ENCODE measurements around the gene CAPN14.
"Not testable (repeated sequence)": the region's sequence is repeated elsewhere in the genome, so short reads cannot be mapped to it uniquely, and the experiment has no call there.

Gene CAPN14

DNA sequence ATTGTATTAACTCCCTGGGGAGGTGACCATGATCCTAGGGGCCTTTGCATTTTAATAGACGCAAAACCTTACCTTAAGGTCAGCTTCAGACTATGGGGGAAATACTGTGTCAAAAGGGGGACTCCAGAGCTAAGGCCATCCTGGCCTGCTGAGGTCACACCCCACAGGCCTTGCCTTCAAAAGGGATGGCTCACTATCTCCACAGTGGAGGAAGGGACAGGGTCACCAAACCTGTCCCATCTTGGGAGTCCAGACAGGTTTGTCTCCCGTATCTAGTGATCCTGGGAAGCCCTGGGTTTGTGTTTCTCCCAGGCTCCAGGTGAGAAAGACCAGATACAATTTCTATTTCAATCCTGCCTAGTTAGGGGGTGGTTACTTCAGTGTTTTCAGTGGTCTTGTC is 24.9 kb downstream of the CAPN14 start:
- DNase-seq (ENCODE audit: low read depth, low spot score), result no peak
- CTCF ChIA-PET, result interaction anchor here (1.3 kb wide), 1 partner anchor 18 kb away, joined by 3 read pairs; no protein-coding TSS in a partner anchor
- TF ChIP-seq, protein P1, sequence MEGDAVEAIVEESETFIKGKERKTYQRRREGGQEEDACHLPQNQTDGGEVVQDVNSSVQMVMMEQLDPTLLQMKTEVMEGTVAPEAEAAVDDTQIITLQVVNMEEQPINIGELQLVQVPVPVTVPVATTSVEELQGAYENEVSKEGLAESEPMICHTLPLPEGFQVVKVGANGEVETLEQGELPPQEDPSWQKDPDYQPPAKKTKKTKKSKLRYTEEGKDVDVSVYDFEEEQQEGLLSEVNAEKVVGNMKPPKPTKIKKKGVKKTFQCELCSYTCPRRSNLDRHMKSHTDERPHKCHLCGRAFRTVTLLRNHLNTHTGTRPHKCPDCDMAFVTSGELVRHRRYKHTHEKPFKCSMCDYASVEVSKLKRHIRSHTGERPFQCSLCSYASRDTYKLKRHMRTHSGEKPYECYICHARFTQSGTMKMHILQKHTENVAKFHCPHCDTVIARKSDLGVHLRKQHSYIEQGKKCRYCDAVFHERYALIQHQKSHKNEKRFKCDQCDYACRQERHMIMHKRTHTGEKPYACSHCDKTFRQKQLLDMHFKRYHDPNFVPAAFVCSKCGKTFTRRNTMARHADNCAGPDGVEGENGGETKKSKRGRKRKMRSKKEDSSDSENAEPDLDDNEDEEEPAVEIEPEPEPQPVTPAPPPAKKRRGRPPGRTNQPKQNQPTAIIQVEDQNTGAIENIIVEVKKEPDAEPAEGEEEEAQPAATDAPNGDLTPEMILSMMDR (IDR thresholded peaks at IDR 0.05; ENCODE audit: insufficient read depth, low read length, missing control alignments), result no peak
- POLR2A ChIA-PET, result no interaction called here
- H3K4me3 ChIP-seq (ENCODE audit: low read depth, low read length), result no peak overlapping the region

DNA sequence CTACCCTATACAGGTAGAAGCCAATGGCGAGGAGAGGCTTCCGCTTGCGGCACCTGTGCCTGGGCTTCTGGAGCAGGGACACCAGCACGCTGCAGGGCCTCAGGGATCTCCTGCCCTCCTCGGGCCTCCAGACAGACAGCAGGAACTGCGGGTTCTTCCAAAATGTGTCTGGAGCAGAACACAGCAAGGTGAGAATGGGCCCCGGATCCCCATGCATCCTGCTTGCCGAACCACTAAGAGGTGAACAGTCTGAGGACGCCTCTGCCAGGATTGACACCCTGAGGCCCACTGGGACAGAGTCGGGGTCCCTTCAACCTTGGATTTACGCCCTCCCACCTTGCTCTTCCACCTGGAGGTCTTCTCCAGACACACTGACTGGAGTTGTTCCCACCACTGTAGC is 25.4 kb downstream of the CAPN14 start:
- H3K4me3 ChIP-seq (ENCODE audit: low read depth, low read length), result no peak overlapping the region
- ChIA-PET POLR2A (no interaction called here), CTCF (no interaction called here)
- DNase-seq (ENCODE audit: low read depth, low spot score), result no peak
- TF ChIP-seq, protein P1 (IDR thresholded peaks at IDR 0.05; ENCODE audit: insufficient read depth, low read length, missing control alignments), result no peak

DNA sequence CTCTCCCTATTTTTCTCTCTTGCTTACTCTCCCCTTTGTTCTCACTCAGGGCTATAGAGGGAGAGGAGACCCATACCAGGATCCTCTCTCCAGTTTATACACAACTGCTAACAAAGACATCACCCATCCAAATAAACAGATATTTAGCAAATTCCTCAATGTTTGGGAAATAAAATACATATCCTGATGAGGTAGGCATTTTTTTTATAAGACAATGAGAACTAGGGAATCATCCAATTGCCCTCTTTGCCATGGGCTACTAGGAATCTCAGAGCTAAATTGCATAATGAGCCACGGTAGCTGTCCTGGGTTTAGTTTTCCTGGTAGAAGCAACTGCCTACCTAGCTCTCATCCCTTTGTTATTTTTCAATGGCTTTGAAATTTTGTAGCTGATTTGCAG is 27.1 kb downstream of the CAPN14 start:
- TF ChIP-seq, protein P1 (IDR thresholded peaks at IDR 0.05; ENCODE audit: insufficient read depth, low read length, missing control alignments), result no peak
- DNase-seq (ENCODE audit: low read depth, low spot score), result no peak
- no peak overlapping the region for H3K4me3 ChIP-seq (ENCODE audit: low read depth, low read length)
- CTCF ChIA-PET, result interaction anchor here (1.4 to 2.1 kb wide), 2 partner anchors 20 to 143 kb away, joined by 3 to 7 read pairs; no protein-coding TSS in a partner anchor
- POLR2A ChIA-PET, result no interaction called here

DNA sequence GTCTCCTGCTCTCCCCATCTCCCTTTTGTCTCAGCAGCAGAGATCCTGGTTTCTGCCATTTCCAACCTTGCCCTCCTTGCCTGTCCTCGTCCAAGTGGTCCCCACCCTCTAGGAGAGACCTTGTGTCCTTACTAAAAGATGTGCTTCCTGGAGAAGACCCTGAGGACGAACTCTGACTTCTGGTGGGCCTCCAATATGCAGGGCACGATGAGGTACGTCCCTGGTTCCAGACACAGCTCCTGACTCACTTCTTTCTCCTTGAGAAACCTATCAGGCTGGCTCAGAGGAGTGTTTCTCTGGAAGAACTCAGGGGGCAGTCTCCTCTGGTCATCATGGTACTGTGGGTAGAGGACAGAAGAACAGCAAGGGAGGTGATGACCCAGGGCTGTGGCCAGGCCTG is 28.2 kb downstream of the CAPN14 start:
- CTCF ChIA-PET, result interaction anchor here (2.1 kb wide), 1 partner anchor 19 kb away, joined by 7 read pairs; no protein-coding TSS in a partner anchor
- POLR2A ChIA-PET, result no interaction called here
- TF ChIP-seq, protein P1 (IDR thresholded peaks at IDR 0.05; ENCODE audit: insufficient read depth, low read length, missing control alignments), result no peak
- no peak overlapping the region for H3K4me3 ChIP-seq (ENCODE audit: low read depth, low read length)
- no peak for DNase-seq (ENCODE audit: low read depth, low spot score)

DNA sequence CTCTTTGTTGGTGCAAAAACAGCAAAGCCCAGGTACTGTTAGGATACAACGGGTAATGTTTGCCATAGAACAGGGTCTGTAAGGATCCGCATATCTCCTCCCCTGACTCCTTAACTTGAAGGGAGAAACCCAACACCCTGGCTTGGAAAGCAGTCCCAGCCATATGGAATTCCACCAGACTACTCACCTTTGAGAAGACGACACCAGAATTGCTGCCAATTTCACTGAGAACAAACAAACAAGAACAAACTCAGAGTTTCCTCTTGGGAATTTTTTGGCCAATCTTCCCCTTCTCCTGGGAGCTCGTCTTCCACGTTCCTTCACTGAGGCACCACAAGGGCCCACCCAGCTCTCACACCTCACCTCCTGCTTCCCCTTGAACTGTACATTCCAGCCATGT is 29.2 kb downstream of the CAPN14 start:
- TF ChIP-seq, protein P1 (IDR thresholded peaks at IDR 0.05; ENCODE audit: insufficient read depth, low read length, missing control alignments), result no peak
- POLR2A ChIA-PET, result no interaction called here
- CTCF ChIA-PET, result interaction anchor here (2.1 kb wide), 1 partner anchor 18 kb away, joined by 7 read pairs; no protein-coding TSS in a partner anchor

DNA sequence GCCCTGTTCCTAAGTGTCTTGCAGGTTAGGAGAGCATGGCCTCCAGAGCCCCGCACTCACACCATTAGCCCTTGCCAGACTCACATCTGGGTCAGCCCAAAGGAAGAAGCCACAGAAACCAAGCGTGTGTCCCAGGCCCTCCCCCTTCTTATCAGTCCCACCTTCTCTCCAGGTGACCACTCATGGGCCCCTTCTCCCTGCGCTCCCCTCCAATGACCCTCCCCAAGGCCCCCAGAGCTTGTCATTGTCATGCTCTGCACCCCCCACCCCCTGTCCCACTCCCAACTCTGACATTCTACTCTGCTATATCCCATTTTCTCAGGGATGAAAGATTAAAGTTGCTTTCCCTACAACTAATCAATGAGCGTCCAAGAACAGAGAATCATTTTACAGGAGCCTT is 30.1 kb downstream of the CAPN14 start:
- TF ChIP-seq, protein P1 (IDR thresholded peaks at IDR 0.05; ENCODE audit: insufficient read depth, low read length, missing control alignments), result no peak
- ChIA-PET CTCF (no interaction called here), POLR2A (no interaction called here)

More for the DNA sequence above, 29.2 kb downstream of the CAPN14 start:
- no peak for DNase-seq (ENCODE audit: low read depth, low spot score)
- H3K4me3 ChIP-seq (ENCODE audit: low read depth, low read length), result no peak overlapping the region

DNA sequence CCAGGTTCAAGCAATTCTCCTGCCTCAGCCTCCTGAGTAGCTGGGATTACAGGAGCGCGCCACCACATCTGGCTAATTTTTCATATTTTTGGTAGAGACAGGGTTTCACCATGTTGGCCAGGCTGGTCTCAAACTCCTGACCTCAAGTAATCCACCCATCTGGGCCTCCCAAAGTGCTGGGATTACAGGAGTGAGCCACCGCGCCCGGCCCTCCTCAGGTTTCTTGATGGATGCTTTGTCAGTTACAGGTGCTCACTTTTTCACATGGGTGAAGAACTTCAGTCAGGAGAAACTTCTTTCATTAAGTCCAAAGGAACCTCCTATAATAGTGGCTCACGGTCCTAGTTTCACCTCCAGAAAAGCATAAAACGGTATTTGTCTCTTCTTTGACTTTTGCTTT is 33.3 kb downstream of the CAPN14 start:
- CTCF ChIA-PET, result interaction anchor here (0.9 kb wide), 1 partner anchor 14 kb away, joined by 5 read pairs; no protein-coding TSS in a partner anchor
- POLR2A ChIA-PET; H3K4me3 ChIP-seq (ENCODE audit: low read depth, low read length); DNase-seq (ENCODE audit: low read depth, low spot score): not testable (repeated sequence)

More for the DNA sequence above, 30.1 kb downstream of the CAPN14 start:
- no peak overlapping the region for H3K4me3 ChIP-seq (ENCODE audit: low read depth, low read length)
- DNase-seq (ENCODE audit: low read depth, low spot score), result no peak
